ENCODE measurements around the gene NPPB.
"Not testable (repeated sequence)": the region's sequence is repeated elsewhere in the genome, so short reads cannot be mapped to it uniquely, and the experiment has no call there.

NPPB gene

DNA sequence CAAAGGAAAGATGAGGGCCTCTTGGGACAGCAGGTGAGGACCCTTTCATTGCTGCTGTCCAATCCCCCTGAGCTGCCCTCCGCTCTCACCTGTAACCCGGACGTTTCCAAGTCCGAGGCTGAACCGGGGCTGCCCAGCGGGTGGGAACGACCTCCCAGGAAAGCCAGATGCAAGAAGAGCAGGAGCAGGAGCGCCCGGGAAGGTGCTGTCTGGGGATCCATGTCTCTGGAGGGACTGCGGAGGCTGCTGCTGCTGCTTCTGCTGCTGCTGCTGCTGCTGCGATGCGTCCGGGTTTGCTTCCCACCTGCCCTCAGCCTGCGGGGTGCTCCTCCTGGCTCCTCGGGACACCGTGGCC lies at the start of gene NPPB:
Gene NPPB (minus strand): TSS at position 333 of the 355 bp plus-strand sequence. CDS start 112 bp downstream, at position 221.
- no peak for DNase-seq

DNA sequence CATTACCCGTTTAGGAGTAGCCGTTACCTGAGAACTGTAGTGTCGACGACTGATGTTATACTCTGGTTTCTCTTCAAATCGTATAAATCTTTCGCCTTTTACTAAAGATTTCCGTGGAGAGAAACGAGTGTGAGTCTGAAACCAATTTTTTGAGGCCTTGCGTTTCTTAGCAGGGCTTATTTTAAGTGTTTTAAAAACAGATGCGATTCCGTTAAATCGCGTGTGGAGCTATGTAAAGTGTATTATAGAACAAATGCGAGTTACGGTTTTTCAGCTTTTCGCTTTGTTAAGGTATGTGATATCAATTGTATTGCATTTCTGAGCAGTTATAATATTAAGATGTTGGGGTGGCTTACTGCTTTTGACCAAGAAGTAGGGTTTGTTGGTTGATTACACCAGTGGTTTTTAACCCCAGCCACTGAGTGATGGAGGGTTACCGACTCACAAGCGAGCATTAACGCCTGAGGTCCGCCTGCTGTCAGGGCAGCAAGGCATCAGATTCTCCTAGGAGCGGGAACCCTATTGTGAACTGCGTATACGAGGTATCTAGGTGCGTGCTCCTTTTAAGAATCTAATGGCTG lies 49.4 kb upstream of the NPPB start:
- DNase-seq, result peak; percentile 82 to 89

DNA sequence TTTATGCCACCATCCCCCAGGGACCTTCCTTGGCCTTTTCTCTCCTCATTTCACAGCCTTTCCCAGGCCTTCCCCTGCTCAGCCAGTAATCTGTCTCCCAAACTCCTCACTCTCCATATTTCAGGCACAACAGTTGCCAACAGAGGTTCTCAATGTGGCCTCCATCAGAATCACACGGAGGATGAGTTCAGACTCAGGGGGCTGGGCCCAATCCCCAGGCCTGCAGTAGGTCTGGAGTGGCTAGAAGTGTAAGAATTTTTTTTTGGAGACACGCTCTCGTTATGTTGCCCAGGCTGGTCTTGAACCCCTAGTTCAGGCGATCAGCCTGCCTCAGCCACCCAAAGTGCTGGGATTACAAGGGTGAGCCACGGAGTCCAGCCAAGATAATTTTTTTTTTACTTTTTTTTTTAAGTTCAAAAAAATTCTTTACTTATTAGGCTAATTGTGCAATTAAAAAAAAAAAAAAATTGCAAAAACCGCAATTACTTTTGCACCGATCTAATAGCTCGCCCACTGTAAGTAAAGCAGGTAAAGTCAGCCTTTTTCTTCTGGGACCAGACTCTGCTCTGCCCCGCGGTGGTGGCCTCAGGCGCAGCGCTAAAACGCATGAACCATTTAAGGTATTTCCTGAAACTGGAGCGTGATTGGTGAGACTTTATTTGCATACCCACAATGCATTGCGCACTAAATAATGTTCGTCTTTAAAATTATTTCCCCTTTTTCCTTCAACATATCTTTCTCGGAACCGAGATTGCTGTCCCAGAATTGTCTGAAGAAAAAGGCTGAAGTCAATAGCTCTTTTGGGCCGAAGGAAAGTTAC lies 48.7 kb upstream of the NPPB start:
- DNase-seq, result peak; percentile 96

DNA sequence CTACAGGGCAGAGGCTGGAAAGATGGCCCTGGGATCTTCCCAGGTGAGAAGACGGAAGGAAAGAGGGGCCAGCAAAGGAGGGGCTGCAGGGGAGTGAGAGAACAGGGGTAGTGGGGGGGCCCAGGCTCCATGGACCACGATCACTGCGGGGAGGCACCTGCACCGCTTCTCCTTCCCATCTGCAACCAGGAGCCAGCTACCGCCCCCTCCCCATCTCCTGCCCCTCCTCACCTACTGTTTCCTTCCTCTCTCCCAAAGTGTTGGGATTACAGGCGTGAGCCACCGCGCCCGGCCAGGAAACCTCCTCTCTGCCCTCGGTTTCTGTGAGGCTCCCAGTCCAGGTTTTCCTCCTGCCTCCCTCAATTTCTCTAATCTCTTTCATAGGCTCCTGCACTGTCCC lies 48.1 kb upstream of the NPPB start:
- no peak for DNase-seq

DNA sequence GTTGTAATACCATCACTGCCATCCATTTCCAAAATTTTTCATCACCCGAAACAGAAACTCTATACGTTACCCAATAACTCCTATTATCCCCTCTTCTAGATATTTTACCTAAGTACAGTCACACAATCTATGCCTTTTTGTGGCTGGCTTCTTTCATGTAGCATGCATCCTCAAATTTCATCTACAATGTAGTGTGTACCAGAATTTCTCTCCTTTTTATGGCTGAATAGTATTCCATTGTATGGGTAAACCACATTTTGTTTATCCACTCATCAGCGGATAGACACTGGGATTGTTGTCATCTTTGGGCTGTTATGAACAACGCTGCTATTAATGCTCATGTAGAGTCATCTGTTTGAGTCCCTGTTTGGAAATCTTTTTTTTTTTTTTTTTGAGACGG lies 46.2 kb upstream of the NPPB start:
- no peak for DNase-seq

DNA sequence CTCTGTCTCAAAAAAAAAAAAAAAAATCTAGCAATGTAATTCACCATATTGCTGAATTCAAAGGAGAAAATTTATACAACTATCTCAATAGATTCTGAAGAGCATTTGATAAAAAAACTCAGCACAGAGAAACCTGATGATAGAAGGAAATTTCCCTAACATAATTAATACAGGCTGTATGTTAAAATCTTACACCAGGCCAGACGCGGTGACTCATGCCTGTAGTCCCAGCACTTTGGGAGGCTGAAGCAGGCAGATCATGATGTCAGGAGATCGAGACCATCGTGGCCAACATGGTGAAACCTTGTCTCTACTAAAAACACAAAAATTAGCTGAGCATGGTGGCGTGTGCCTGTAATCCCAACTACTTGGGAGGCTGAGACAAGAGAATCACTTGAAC lies 45.4 kb upstream of the NPPB start:
- not testable (repeated sequence) for DNase-seq

DNA sequence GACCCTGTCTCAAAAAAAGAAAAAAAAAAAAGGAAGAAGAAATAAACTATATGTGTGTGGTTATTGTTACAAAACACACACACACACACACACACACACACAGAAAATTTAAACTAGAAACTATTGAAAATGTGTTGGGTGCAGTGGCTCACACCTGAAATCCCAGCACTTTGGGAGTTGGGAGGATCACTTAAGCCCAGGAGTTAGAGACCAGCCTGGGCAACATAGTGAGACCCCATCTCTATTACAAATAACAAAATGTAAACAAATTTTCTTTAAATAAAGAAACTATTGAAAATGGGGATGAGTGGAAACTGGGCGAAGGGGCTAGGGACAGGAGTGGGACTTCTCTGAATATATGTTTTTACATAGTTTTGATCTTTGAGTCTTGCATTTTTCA lies 44.5 kb upstream of the NPPB start:
- DNase-seq, result no peak

DNA sequence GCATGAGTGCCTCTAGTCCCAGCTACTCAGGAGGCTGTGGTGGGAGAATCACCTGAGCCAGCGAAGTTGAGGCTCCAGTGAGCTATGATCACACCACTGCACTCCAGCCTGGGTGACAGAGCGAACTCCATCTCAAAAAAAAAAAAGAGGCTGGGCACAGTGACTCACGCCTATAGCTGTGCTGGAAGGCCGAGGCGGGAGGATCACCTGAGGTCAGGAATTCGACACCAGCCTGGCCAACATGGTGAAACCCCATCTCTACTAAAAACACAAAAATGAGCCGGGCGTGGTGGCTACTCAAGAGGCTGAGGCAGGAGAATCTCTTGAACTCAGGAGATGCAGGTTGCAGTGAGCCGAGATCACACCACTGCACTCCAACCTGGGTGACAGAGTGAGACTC lies 42.7 kb upstream of the NPPB start:
- DNase-seq, result not testable (repeated sequence)

DNA sequence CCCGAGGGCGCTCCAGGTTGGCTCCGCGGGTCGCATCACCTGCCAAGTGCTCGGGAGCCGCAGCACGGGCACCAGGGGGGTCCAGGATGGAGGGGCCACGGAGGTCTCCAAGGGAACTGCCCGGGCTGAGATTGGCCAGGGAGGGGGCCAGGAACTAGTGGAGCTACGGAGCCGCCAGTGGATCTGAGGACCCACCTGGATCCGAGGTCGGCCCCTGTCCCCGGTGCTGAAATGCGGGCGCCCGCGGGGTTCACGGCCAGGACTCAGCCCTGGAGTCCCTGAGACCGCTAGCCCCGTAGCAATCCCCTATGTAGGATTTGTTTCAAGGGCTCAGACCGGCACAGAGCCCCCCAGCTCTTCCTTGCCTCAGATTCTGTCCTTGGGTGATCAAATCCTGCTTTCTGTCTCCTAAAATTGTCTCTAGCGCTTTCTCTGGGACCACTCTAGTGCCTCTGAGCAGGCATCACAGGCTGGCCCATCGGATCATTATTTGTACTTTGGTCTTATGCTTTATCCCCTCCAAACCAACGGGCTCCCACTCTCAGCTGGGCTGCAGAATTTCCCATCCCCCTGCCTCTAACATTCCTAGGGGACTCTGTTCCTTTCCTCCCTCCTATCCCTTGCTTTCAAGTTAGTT lies 40.2 kb upstream of the NPPB start:
- peak in 1 of 2 donors; percentile 12 for DNase-seq

DNA sequence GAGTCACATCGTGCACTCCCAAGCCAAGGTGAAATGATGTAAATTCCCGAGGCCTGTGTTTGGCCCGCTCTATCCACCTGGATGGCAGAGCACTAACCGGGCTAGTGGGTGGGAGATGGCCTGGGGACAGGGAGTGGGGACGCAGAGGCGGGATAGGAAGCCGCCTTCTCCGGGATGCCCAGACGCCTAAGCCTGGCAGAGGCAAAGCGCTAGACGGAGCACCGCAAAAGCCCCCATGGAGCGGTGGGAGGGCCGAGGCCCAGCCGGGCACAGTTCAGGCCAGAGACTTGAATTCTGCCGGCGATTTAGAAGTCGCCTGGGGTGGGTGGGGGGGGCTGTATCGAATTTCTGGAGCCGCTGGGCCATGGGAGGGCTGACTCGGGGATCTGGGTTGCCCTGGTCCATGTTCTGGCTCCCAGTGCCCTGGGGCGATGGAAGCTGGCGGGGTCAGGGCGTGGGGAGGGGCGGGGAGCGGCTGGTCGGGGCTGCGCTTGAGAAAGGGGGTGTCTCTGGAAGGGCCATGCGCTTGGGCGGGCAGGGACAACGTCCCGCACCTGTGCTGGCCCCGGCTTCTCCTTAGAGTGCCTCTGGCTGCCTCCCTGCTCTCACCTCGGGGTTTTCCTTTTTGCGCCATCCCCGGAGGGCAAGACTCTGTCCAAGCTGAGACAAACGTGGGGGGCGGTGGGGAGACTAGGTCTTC lies 39.5 kb upstream of the NPPB start:
- no peak for DNase-seq

DNA sequence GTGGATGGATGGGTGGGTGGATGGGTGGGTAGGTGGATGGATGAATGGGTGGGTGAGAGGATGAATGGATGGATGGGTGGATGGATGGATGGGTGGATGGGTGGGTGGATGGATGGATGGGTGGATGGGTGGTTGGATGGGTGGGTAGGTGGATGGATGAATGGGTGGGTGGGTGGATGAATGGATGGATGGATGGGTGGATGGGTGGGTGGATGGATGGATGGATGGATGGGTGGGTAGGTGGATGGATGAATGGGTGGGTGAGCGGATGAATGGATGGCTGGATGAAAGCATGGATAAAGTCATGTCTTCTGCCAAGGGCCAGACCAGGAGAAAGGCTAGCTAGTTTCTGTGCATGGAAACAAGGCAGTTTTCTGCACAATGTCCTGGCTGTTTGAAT lies 35.8 kb upstream of the NPPB start:
- not testable (repeated sequence) for DNase-seq

DNA sequence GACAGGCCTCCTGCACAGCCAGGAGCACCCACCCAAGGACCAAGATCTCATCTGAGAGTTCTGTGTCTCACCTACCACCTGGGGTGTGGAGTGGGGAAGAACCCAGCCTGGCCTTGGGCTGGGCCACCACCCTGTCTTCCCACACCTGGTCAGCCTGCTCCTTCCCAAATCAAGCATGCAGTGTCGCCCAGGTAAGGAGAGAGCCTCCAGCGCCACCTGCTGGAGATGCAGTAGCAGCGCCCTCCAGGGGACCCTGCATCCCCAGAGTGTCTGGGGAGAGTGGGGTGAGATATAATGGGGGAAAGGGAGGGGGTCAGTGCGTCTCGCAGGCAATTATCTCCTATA lies 35.1 kb upstream of the NPPB start:
- peak; percentile 63 to 76 for DNase-seq

DNA sequence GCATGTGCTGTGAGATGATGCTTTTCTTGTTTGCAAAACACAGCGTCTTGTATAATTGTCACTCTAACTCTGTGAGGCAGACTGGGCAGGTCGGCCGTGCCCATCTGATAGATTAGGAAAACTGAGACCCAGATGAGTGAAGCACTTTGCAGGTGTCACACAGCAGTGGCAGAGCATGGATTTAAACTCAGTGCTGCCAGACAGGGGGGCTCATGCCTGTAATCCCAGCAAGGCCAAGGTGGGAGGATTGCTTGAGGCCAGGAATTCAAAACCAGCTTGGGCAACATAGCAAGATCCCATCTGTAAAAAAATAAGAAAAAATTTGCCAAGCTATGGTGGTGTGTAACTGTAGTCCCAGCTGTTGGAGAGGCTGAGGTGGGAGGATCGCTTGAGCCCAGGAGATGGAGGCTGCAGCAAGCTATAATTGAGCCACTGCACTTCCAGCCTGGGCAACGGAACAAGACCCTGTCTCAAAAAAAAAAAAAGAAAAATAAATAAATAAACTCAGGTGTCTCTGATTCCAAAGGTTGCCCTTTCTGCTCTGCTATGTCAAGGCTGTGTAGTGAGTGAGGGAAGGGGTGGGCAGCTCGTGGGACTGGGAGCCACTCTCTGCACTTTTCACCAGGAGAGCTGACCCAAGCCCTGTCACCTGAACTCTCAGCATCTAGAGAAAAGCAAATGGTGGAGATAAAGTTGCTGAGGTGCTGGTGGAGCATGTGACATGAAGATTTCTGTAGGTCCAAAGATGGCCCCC lies 32.9 kb upstream of the NPPB start:
- no peak for DNase-seq

DNA sequence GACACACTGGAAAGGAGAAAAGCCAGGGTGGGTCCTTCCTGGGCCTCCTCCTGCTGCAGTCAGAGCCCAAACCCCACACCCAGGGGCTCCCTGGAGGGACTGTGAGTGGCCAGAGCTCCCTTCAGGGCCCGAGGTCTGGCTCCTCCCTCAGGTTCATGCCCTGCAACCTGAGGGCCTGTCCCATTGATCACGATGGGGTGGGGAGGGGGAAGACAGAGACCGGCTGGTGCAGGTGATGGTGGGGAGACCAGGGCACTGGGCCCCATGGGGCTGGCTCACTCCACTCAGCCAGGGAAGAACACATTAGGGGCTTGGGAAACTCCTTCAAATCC lies 30.1 kb upstream of the NPPB start:
- DNase-seq, result no peak

DNA sequence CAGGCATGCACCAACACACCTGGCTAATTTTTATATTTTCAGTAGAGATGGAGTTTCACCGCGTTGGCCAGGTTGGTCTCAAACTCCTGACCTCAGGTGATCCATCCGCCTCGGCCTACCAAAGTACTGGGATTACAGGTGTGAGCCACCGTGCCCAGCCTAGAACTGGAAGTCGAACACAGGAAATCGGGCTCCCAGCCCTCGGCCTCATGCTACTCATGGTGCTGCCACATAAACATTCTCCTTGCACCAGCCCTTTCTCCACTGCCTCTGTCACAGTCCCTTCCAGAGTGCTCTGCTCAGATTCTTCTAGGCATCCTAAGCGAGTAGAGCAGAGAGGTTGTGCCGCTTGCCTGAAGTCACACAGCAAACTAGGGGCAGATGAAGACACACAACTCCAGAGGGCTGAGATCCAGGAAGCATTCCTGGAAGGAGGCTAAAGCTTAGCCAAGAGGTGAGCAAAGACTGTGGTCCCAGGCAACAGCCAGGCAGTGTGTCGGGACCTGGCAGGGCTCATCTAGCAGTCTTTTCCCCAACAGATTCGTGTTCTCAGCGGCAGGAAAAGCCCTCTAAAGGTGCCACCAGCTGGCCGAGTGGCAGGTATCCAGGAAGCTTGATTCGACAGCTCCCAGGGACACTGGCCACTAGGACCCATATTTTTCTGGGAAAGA lies 29.6 kb upstream of the NPPB start:
- DNase-seq, result no peak

DNA sequence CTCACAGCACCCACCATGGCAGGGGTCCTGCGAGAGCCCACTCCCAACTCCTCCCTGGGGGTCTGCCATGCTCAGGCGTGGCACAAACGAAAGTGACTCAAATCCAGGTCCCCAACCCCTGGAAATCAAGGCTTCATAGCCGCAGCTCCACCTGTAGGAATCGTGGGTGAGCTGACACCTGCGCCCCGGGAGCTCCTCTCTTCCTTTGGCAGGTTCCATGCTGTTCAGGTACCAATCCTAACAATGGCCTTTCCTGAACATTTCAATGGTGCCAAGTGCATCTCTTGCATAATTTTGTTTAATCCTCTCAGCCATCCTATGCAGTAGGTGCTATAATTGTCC lies 28.9 kb upstream of the NPPB start:
- no peak for DNase-seq

DNA sequence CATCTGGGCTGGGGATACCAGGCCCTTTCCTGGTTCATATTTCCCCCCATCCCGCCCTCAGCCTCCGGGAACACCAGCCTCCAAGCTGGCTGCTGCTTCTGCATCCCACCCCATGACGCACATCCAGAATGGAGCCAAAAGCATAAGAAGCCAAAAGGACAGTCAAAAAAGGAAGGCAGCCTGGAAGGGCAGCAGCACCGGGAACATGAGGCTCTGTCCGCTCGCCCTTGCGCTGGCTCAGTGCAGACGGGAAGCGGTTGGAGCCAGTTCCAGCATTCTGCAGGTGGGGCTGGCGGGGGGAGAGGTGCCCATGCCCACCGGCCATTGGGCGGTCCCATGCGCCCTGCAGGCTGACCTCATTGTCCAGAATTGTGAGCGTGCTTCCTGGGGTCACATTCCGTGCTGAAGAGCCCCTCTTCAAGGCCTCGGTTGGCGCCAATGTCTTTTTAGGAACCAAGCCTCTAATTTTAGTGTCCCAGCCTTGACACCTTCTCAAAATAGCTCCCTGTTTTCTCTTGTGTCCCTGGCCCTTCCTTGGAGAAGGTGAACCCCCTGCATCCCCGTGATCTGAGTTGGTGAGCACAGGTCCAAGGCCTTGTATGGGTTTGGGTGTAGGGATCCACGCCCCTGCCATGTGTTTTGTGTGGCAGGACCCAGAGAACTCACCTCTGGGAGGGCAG lies 28.4 kb upstream of the NPPB start:
- no peak for DNase-seq

DNA sequence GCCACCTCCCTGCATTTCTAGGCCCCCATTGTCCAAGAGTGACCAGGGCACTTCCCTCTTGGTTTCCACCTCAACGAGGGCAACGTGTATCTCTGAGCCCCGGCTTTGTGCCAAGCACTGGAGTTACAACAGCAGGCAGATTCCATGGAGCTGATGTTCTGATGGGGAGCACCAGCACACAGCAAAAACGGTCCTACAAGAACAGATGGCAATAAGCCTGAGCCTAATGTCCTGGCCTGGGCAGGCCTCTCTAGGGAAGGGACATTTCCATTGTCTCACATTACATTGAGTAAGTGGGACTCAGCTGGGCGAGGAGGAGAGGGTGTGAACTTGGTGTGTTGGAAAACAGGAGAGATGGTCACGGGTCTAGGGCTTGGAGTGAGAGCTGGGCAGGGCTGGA lies 27.2 kb upstream of the NPPB start:
- DNase-seq, result no peak

DNA sequence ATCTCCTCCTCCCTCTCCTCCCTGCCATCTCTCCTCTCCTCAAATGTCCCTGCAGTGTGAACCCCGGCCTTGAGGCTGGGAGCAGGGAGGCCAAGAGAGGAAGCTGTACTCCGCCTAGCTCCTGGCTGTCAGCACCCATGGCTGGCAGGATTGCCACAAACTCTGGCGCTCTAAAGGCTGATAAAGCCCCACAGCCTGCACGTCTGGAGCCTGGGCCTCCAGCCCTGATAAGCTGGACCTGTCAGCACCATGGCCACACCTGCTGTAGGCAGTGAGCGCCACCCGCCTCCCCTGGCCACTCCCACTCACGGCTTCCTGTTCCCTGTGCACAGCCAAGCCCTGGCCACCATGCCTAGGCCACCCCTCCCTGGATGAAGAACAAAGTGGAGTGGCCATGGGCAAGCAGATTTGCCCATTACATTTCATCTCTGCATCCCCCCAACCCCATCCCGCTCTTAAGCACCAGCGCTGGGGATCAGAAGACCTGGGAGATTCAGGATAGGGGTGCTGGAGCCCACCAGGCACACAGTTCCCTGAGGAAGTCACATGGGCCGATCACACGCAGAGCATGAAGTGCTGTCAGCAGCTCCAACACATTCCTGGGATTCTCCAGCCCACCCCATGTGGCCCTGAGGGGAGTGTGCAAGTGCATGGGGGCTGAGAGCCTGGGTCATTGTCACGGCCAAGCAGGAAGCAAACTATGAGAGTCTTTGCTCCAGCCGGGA lies 24.2 kb upstream of the NPPB start:
- DNase-seq, result no peak

DNA sequence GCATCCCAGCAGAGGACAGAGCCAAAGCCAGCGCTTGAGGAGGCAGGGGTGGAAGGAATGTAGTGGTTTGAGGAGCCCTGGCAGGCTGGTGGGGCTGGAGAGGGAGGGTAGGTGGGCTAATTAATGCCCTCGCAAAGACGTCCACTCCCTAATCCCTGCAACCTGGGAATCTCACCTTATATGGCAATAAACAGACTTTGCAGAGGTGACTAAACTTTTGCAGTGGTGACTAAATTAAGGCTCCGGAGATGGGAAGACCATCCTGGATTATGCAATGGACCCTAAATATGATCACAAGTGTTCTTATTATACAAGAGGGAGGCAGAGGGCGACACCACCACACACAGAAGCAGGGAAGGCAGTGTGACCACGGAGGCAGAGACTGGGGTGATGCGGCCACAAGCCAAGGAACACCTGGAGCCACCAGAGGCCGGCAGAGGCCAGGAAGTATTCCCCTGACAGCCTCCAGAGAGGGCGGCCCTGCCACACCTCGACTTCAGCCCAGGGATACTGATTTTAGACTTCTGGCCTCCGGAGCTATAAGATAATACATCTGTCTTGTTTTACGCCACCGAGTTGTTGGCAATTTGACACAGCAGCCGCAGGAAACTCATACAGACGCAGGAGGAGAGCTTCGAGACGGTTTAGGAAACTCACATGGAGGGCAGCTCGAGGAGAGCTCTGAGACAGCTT lies 23.1 kb upstream of the NPPB start:
- no peak for DNase-seq

All from CD4-positive, alpha-beta T cell treated with Interferon alpha-2 for 1 hour (primary cell).